Measurements from ENCODE around the gene SIMC1. TPM values are rescaled to one million over a fixed set of nuclear protein-coding genes. Genes with fewer than 3 reads are reported as not detected.

Gene SIMC1
- total and polyA plus RNA-seq, 5 experiments from 2014 or later, result 2.4 to 23.0 (median 11.1) TPM

- no peak for DNase-seq
- Mint-ChIP-seq H3K4me1 (peaks cover 0 to 2% (median 0%) of the 10 kb centered on the region in 4 donors), H3K4me3 (no peak overlapping the region), H3K27me3 (no peaks in the 10 kb centered on the region), H3K9me3 (no peaks in the 10 kb centered on the region), H3K27ac (peak overlapping the region in 8 of 10 donors; percentile 8 to 81 (median 60)), H3K36me3 (peaks cover 0 to 55% (median 6%) of the 10 kb centered on the region in 3 donors)
- POLR2A ChIA-PET, result no interaction called here
- ATAC-seq, result no peak
Observed at GRCh38 chr5:176341325-176342157, 103.3 kb downstream of the SIMC1 start.

- no peaks in the 10 kb centered on the region for H3K27me3 Mint-ChIP-seq
- H3K4me3 Mint-ChIP-seq, result no peak overlapping the region
- H3K27ac Mint-ChIP-seq, result peak overlapping the region in 4 of 10 donors; percentile 8 to 60 (median 48)
- no peak for DNase-seq
- H3K36me3 Mint-ChIP-seq, result peaks cover 0 to 54% (median 5%) of the 10 kb centered on the region in 3 donors
- H3K9me3 Mint-ChIP-seq, result no peaks in the 10 kb centered on the region
- POLR2A ChIA-PET, result no interaction called here
- no peak for ATAC-seq
- peaks cover 0 to 2% (median 0%) of the 10 kb centered on the region in 4 donors for H3K4me1 Mint-ChIP-seq
Observed at GRCh38 chr5:176342158-176342483, 103.9 kb downstream of the SIMC1 start.

- Mint-ChIP-seq H3K27me3 (no peaks in the 10 kb centered on the region), H3K9me3 (no peaks in the 10 kb centered on the region), H3K27ac (peak overlapping the region in 8 of 10 donors; percentile 15 to 79 (median 49)), H3K4me3 (no peak overlapping the region), H3K36me3 (peaks cover 0 to 54% (median 5%) of the 10 kb centered on the region in 3 donors), H3K4me1 (peaks cover 0 to 2% (median 0%) of the 10 kb centered on the region in 4 donors)
- POLR2A ChIA-PET, result interaction anchor here (0.6 kb wide), 1 partner anchor 47 kb away, joined by 3 read pairs; no protein-coding TSS in a partner anchor
- no peak for DNase-seq
- no peak for ATAC-seq
Observed at GRCh38 chr5:176342766-176343458, 104.7 kb downstream of the SIMC1 start.

- peaks cover 9 to 34% (median 21%) of the 10 kb centered on the region in 4 donors for H3K4me1 Mint-ChIP-seq
- no peak for ATAC-seq
- POLR2A ChIA-PET, result no interaction called here
Observed at GRCh38 chr5:176350416-176350815, 112.2 kb downstream of the SIMC1 start.

GRCh38 chr5:176352116-176352878 lies 114.1 kb downstream of the SIMC1 start:
- H3K4me1 Mint-ChIP-seq, result peaks cover 17 to 39% (median 28%) of the 10 kb centered on the region in 4 donors
- POLR2A ChIA-PET, result no interaction called here
- H3K36me3 Mint-ChIP-seq, result peaks cover 0 to 97% (median 8%) of the 10 kb centered on the region in 3 donors
- H3K27me3 Mint-ChIP-seq, result no peaks in the 10 kb centered on the region
- ATAC-seq, result no peak
- H3K27ac Mint-ChIP-seq, result peak overlapping the region in 8 of 10 donors; percentile 22 to 83 (median 58)
- no peaks in the 10 kb centered on the region for H3K9me3 Mint-ChIP-seq
- H3K4me3 Mint-ChIP-seq, result no peak overlapping the region
- DNase-seq, result no peak

More at GRCh38 chr5:176350416-176350815, 112.2 kb downstream of the SIMC1 start:
- no peak for DNase-seq
- H3K4me3 Mint-ChIP-seq, result no peak overlapping the region
- no peaks in the 10 kb centered on the region for H3K27me3 Mint-ChIP-seq
- H3K27ac Mint-ChIP-seq, result peak overlapping the region in 4 of 10 donors; percentile 47 to 84 (median 62)
- no peaks in the 10 kb centered on the region for H3K9me3 Mint-ChIP-seq
- peaks cover 0 to 97% (median 10%) of the 10 kb centered on the region in 3 donors for H3K36me3 Mint-ChIP-seq

- Mint-ChIP-seq H3K27me3 (no peaks in the 10 kb centered on the region), H3K4me1 (peaks cover 22 to 51% (median 37%) of the 10 kb centered on the region in 4 donors), H3K9me3 (no peaks in the 10 kb centered on the region), H3K27ac (peak overlapping the region in 3 of 10 donors; percentile 28 to 74 (median 68)), H3K4me3 (no peak overlapping the region), H3K36me3 (peaks cover 0 to 97% (median 8%) of the 10 kb centered on the region in 3 donors)
- DNase-seq, result no peak
- POLR2A ChIA-PET, result no interaction called here
- ATAC-seq, result no peak
Observed at GRCh38 chr5:176353533-176353932, 115.3 kb downstream of the SIMC1 start.

- Mint-ChIP-seq H3K4me1 (peaks cover 25 to 61% (median 42%) of the 10 kb centered on the region in 4 donors), H3K36me3 (peaks cover 0 to 79% (median 10%) of the 10 kb centered on the region in 3 donors), H3K9me3 (no peaks in the 10 kb centered on the region), H3K4me3 (no peak overlapping the region), H3K27me3 (no peaks in the 10 kb centered on the region), H3K27ac (peak overlapping the region in 2 of 10 donors; percentile 29 to 73)
- POLR2A ChIA-PET, result interaction anchor here (2.1 kb wide), 1 partner anchor 12 kb away, joined by 6 read pairs; no protein-coding TSS in a partner anchor
- no peak for ATAC-seq
- DNase-seq, result no peak
Observed at GRCh38 chr5:176355400-176356178, 117.4 kb downstream of the SIMC1 start.

- no peak for DNase-seq
- POLR2A ChIA-PET, result interaction anchor here (2.1 kb wide), 1 partner anchor 11 kb away, joined by 6 read pairs; no protein-coding TSS in a partner anchor
- no peak overlapping the region for H3K4me3 Mint-ChIP-seq
- H3K4me1 Mint-ChIP-seq, result peaks cover 23 to 61% (median 41%) of the 10 kb centered on the region in 4 donors
- no peak for ATAC-seq
- peak overlapping the region in 1 of 10 donors; percentile 65 for H3K27ac Mint-ChIP-seq
- no peaks in the 10 kb centered on the region for H3K9me3 Mint-ChIP-seq
- H3K27me3 Mint-ChIP-seq, result no peaks in the 10 kb centered on the region
- H3K36me3 Mint-ChIP-seq, result peaks cover 0 to 74% (median 10%) of the 10 kb centered on the region in 3 donors
Observed at GRCh38 chr5:176356179-176356566, 117.9 kb downstream of the SIMC1 start.

GRCh38 chr5:176359658-176360057 lies 121.4 kb downstream of the SIMC1 start:
- peaks cover 0 to 39% (median 6%) of the 10 kb centered on the region in 3 donors for H3K36me3 Mint-ChIP-seq
- H3K4me1 Mint-ChIP-seq, result peaks cover 17 to 67% (median 40%) of the 10 kb centered on the region in 4 donors
- DNase-seq, result no peak
- ATAC-seq, result no peak
- H3K27ac Mint-ChIP-seq, result peak overlapping the region in 9 of 10 donors; percentile 19 to 80 (median 56)
- H3K27me3 Mint-ChIP-seq, result no peaks in the 10 kb centered on the region
- POLR2A ChIA-PET, result interaction anchor here (1.0 to 4.0 kb wide), 3 partner anchors 29 to 177 kb away, joined by 3 to 58 read pairs (median 3); partner anchors contain the start of genes HIGD2A, NOP16 and RNF44
- H3K4me3 Mint-ChIP-seq, result peak overlapping the region; percentile 49 to 85 (median 74)
- H3K9me3 Mint-ChIP-seq, result no peaks in the 10 kb centered on the region

GRCh38 chr5:176360894-176361436 lies 122.7 kb downstream of the SIMC1 start:
- Mint-ChIP-seq H3K27me3 (no peaks in the 10 kb centered on the region), H3K4me1 (peaks cover 13 to 61% (median 38%) of the 10 kb centered on the region in 4 donors), H3K27ac (peak overlapping the region; percentile 86 to 99 (median 98)), H3K9me3 (no peaks in the 10 kb centered on the region), H3K4me3 (peak overlapping the region; percentile 94 to 99 (median 97)), H3K36me3 (peaks cover 0 to 28% (median 2%) of the 10 kb centered on the region in 3 donors)
- POLR2A ChIA-PET, result interaction anchor here (0.6 to 4.0 kb wide), 10 partner anchors 11 to 286 kb away, joined by 3 to 58 read pairs (median 4); partner anchors contain the start of genes HIGD2A, NOP16 and RNF44
- ATAC-seq (no peak), DNase-seq (peak in 1 of 10 donors; percentile 8)
